Glomerular visceral epithelial cell (primary cell): ENCODE data around the gene ETV5.

Experiments
- DNase-seq: peaks from one replicate; pipeline ENCODE4 v3.0.0-alpha.2; 2016; ENCODE audit errors: extremely low spot score

ETV5 gene

DNA sequence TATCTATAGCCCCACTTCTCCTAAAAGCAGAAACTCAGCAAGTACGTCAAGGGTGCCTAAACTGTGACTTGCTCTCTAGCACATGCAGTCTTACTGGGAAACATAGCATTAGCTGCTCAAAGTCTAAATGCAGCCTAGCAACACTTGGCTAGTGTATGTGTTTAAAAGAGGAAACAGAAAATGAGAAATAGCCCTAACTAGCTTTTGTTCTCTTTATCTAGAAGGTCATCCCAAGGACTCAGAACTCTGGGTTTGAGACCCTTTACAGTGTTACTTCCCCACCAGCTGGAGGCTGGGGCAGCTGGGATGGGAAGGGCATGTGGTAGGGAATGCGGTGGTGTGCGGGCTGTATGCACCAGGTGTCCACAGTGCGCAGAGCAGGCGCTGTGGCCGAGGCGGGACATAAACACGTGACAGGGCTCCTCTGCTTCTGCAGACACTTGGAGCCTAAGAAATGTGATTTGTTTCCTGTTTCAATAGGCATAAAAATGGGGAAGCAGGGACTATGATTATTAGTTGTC lies 13.3 kb downstream of the ETV5 start:
- DNase-seq = no peak

- no peak for DNase-seq
Measured at GRCh38 chr3:186094696-186095425, 14.0 kb downstream of the ETV5 start.

DNA sequence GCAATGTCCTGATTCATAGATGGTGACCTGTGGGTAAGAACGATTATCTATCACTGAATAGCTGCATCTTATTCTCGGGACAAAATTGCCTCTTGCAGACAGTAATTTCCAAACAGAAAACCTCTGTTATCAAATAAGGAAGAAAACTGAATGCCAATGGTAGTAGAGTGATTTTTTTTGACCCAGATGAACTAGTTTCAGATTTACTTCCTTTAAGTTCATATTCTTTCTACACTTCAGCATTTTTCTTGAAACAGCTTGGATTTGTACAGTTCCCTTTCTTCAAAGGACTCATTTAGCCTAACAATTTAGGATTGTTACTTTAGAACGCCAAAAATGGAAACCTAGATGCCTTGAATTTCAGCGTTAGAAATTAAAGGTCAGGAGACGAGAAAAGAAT lies 14.6 kb downstream of the ETV5 start:
- no peak for DNase-seq

GRCh38 chr3:186093271-186093900 lies 15.5 kb downstream of the ETV5 start:
- no peak for DNase-seq

DNA sequence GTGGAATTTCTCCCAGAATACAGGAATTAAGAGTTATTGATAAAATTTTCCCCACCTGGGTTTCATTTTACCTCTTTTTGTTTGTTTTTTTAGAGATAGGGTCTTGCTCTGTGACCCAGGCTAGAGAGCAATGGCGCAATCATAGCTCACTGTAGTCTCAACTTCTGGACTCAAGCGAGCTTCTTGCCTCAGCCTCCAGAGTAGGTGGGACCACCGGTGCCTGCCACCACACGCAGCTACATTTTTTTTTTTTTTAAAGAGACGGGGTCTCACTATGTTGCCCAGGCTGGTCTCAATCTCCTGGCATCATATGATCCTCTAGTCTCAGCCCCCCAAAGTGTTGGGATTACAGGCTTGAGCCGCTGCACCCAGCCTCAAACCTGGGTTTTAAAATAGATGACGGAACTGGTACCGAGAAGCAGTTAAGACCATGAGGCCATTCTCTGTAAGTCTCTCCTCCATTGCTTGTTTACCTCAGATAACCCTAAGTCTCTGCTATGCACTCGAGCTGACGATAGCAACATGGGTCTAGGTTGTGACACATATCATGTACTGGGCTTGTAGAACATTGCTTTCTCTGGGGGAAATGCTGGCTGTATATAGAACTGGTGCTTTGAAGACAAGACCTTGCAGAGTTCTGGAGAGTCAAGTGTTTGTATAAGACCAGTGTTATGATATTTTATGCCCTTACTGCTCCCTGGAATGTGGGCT lies 16.4 kb downstream of the ETV5 start:
- DNase-seq = no peak

DNA sequence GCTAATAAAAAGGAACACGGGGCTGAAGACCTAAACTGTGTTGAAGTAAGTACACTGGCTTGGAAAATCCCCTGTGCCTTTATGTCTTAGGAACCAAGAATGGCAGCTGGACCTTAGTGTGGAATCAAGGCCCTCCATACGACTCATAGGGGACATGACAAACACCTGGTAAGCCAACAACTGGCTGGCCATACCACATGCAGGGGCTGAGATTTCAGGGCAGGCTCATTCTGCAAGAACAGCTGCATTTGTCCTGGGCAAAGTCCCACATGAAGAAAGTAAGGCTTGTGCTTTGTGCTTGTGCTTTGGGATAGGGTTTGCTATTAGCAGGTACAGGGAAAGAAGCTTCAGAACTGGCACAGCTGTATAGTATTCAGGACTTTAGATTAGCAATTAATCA lies 18.0 kb downstream of the ETV5 start:
- DNase-seq = no peak

DNA sequence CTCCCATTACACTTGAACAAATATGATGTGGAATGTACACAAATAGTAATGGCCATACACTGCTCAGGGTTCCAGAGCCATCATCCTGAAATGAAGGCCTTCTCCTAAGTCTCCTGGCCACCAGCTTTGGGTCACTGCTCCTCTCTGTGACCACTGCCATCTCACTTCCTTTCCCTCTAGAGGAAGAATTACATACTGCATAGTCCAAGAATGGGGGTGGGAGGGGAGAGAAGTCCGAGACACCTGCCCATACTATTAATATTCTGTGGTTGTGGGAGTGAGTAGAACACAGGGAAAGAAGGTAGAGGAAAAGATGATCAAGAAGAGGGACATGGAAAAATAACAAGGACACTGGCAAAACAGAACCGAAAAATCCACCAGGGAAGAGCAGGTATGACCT lies 20.6 kb downstream of the ETV5 start:
- no peak for DNase-seq

GRCh38 chr3:186084264-186084663 lies 24.6 kb downstream of the ETV5 start:
- DNase-seq = no peak

DNA sequence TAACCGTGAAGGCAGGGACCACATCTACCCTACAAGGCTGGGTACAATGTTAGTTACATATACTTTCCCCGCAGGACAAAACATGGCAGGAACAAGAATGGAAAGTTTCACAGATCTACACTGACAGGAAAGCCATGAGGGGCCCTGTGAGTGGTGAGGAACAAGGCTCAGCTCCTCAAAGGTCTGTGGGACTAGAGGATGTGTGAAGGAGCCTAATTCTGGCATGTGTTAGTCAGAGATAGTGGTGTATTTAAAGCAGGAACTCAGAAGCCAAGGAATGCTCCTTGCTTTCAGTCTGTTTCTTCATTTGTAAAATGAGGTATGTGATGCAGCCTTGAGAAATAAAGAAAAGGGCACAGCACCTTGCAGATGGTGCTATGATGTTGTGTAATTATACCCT lies 25.1 kb downstream of the ETV5 start:
- no peak for DNase-seq

GRCh38 chr3:186082150-186082549 lies 26.7 kb downstream of the ETV5 start:
- DNase-seq = no peak

DNA sequence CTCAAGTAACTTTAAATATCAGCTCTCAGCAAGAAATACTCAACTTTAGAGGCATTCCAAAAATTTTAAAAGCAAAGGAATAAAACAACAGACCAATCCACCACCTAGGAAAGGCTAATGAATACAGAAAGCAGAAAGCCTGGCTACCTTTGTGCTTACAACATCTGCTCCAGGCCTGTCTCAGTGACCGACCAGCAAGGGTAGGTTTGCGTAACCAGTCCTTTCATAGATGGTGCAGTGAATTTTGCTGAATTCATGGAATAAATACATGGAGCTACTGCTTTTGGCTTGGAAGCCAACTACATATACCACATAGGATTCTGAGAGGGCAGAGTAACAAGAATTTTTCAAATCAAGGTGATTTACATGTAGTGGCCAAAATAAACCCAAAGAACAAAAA lies 27.2 kb downstream of the ETV5 start:
- DNase-seq = no peak

- no peak for DNase-seq
Measured at GRCh38 chr3:186080849-186081438, 27.9 kb downstream of the ETV5 start.

DNA sequence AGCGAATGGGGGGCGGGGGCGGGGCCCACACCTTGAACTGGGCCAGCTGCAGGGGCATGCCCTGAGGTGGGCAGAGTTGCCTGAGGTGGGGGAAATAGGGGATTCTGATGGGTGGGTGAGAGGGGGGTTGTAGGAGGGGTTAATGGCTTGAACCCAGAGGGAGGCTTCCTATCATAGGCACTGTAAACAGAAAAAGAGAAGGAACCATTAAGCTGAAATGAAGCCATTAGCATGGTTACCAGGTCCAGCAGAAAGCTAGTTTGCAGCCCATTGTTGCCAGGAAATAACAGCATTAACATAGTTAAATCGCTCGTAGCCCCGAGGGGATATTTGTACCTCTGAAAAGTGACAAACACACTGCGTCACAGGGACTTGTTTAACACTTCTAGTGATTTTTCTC lies 29.0 kb downstream of the ETV5 start:
- DNase-seq = no peak

DNA sequence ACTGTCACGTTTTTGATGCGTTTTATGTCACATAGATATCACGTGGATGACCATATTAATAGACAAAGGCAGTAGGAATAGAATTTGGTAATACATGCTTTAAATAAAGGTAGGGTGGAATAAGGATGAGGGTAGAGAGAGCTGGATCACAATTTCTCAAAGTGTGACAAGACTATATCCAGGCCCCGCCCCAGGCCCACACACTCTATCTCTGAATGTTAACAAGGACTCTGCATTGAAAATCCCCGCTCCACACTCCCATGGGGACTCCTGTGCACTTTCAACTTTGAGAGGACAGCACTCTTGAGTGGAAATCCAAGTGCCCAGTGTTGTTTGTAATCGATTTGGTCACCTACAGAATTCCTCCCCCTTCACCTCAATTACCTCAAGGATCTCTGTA lies 31.4 kb downstream of the ETV5 start:
- DNase-seq = no peak

- no peak for DNase-seq
Measured at GRCh38 chr3:186075931-186076567, 32.8 kb downstream of the ETV5 start.

- no peak for DNase-seq
Measured at GRCh38 chr3:186075489-186075888, 33.4 kb downstream of the ETV5 start.

DNA sequence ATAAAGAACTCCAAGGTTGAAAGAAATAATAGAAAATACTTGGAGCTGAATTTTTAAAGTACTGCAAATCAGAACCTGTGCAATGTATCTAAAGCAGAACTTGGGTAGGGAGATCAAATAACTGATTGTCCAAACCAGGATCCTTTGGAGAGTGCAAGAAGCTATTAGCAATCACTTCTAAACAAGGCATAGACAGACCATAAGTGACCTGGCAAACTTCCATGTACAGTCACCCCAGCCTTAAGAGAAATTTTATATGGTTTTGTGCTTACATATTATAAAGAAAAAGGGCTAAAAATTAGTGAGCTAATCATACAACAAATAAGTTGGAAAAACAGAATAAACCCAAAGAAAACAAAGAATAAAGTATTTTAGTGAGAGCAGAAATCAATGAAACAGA lies 35.2 kb downstream of the ETV5 start:
- DNase-seq = no peak

GRCh38 chr3:186070996-186071395 lies 37.9 kb downstream of the ETV5 start:
- no peak for DNase-seq

- DNase-seq = no peak
Measured at GRCh38 chr3:186070550-186070949, 38.3 kb downstream of the ETV5 start.

DNA sequence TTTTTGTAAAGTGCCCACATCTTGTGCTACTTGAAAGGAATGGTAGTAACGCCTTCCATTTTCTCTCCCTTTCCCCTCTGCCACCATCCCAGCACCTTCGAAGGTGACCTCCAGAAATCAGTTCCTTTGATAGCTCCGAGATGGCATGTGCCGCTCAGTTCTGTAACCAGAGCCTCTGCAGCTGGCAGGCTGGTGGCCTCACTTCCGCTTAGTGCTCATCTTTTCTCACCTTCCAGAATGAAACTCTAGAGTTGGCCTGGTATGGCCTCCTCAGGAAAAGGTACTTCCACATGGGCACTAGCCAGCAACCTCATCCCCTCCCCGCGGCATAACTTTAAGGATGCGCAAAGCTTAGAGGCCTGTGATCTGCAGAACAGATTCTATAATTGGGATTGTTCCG lies 38.8 kb downstream of the ETV5 start:
- DNase-seq = no peak

- no peak for DNase-seq
Measured at GRCh38 chr3:186069199-186069598, 39.7 kb downstream of the ETV5 start.

GRCh38 chr3:186068243-186068552 lies 40.7 kb downstream of the ETV5 start:
- DNase-seq = no peak
